CD4-positive, CD25-positive, alpha-beta regulatory T cell (primary cell): ENCODE data around the gene DENND6B. TPM values are rescaled to one million over a fixed set of nuclear protein-coding genes. Genes with fewer than 3 reads are reported as not detected.
"Not testable (repeated sequence)": the region's sequence is repeated elsewhere in the genome, so short reads cannot be mapped to it uniquely, and the experiment has no call there.

Source experiments
- ATAC-seq, 2 donors: fragments of 150-1000 bp; cut with Tn5 transposase; one replicate each; pipeline ENCODE4 v1.10.0; 2021; ENCODE audit warnings: low read depth in 2 of 2, moderate number of reproducible peaks in 2 of 2, moderate library complexity in 1 of 2
- DNase-seq, 3 donors: peaks; one replicate each; pipeline versions ENCODE4 v3.0.0 to v3.0.0-alpha.2; 2012 to 2022; ENCODE audit warnings: mixed read lengths in 1 of 3
- H3K27ac ChIP-seq: one replicate; pipeline ENCODE4 v1.7.0; 2013; ENCODE audit warnings: mild to moderate bottlenecking, low read length; ENCODE audit not compliant: insufficient read depth, poor library complexity, severe bottlenecking
- H3K27me3 ChIP-seq: one replicate; pipeline ENCODE4 v1.7.0; 2013; ENCODE audit warnings: low read length; ENCODE audit not compliant: control insufficient read depth, insufficient read depth
- H3K36me3 ChIP-seq: one replicate; pipeline ENCODE4 v1.7.0; 2013; ENCODE audit warnings: mild to moderate bottlenecking, low read length, moderate library complexity; ENCODE audit not compliant: control insufficient read depth, insufficient read depth
- H3K4me1 ChIP-seq: 2 replicates; pipeline ENCODE4 v1.7.0; 2013; ENCODE audit warnings: mild to moderate bottlenecking, low read length; ENCODE audit not compliant: insufficient read depth, control insufficient read depth, poor library complexity, severe bottlenecking
- H3K4me3 ChIP-seq: one replicate; pipeline ENCODE4 v1.7.0; 2013; ENCODE audit warnings: low read depth, mild to moderate bottlenecking, low read length, moderate library complexity
- H3K9me3 ChIP-seq, 2 experiments: 1 replicate in 1 of 2; 2 replicates in 1 of 2; pipeline ENCODE4 v1.7.0; 2013; ENCODE audit warnings: low read length in 2 of 2, mild to moderate bottlenecking in 1 of 2, moderate library complexity in 1 of 2; ENCODE audit not compliant: control insufficient read depth in 2 of 2
- H3K27ac Mint-ChIP-seq, 3 donors: one replicate each; pipeline ENCODE4 v1.8.0; 2020 to 2022; ENCODE audit warnings: mild to moderate bottlenecking in 3 of 3, mixed read lengths in 3 of 3, moderate library complexity in 2 of 3
- H3K27me3 Mint-ChIP-seq: one replicate; pipeline ENCODE4 v1.8.0; 2022; ENCODE audit warnings: mild to moderate bottlenecking, mixed read lengths
- H3K36me3 Mint-ChIP-seq: one replicate; pipeline ENCODE4 v1.8.0; 2020; ENCODE audit warnings: mixed read lengths
- H3K4me1 Mint-ChIP-seq, 4 donors: one replicate each; pipeline ENCODE4 v1.8.0; 2020 to 2022; ENCODE audit warnings: mixed read lengths in 4 of 4, mild to moderate bottlenecking in 1 of 4
- H3K4me3 Mint-ChIP-seq, 4 donors: one replicate each; pipeline ENCODE4 v1.8.0; 2020 to 2022; ENCODE audit warnings: mild to moderate bottlenecking in 4 of 4, mixed read lengths in 4 of 4, moderate library complexity in 3 of 4
- H3K9me3 Mint-ChIP-seq, 7 donors: one replicate each; pipeline ENCODE4 v1.8.0; 2020 to 2022; ENCODE audit warnings: mixed read lengths in 7 of 7, mild to moderate bottlenecking in 3 of 7, moderate library complexity in 2 of 7
- polyA plus RNA-seq, 4 donors: library from polyadenylated mRNA; unstranded; fragments of 300-500 nt; fragmentation: Illumina TruSeq; gene quantifications; one replicate each; pipeline ENCODE4 v1.2.3, GENCODE V29; 2021
- total RNA-seq: library from RNA; stranded (reverse); gene quantifications from one replicate; pipeline ENCODE4 v1.2.3, GENCODE V29; 2022

The DENND6B gene
- total and polyA plus RNA-seq, 5 donors from 2014 or later: 0.48 to 2.1 (median 0.56) TPM

- Mint-ChIP-seq H3K4me1 (peaks cover 0 to 20% (median 2%) of the 10 kb centered on the region in 4 donors), H3K4me3 (peak overlapping the region in 3 of 4 donors; percentile 24 to 75 (median 54))
- not testable (repeated sequence) for H3K4me3 ChIP-seq, H3K27me3 Mint-ChIP-seq, H3K27ac ChIP-seq, H3K27me3 ChIP-seq, H3K27ac Mint-ChIP-seq, H3K9me3 ChIP-seq, H3K36me3 ChIP-seq, DNase-seq, H3K9me3 Mint-ChIP-seq, H3K36me3 Mint-ChIP-seq, ATAC-seq
- H3K4me1 ChIP-seq: peaks cover 28% of the 10 kb centered on the region
Measured at GRCh38 chr22:50273781-50274180, 53.0 kb downstream of the DENND6B start.

DNA sequence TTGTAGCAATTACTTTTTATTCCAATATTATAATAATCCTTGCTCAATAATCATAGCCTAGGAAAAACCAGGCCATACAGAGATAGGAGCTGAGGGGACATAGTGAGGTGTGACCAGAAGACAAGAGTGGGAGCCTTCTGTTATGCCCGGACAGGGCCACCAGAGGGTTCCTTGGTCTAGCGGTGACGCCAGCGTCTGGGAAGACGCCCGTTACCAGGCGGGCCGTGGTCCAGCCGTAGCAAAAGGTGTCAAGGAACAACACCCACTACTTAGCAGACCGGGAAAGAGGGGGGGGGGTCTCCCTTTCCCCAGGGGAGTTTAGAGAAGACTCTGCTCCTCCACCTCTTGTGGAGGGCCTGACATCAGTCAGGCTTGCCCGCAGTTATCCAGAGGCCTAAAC is 53.5 kb downstream of the DENND6B start:
- not testable (repeated sequence) for ATAC-seq, H3K36me3 Mint-ChIP-seq, H3K36me3 ChIP-seq, H3K27me3 ChIP-seq, H3K4me3 ChIP-seq, H3K4me3 Mint-ChIP-seq, H3K27me3 Mint-ChIP-seq, H3K27ac ChIP-seq, DNase-seq, H3K27ac Mint-ChIP-seq, H3K9me3 Mint-ChIP-seq, H3K9me3 ChIP-seq
- peaks cover 0 to 24% (median 2%) of the 10 kb centered on the region in 4 donors for H3K4me1 Mint-ChIP-seq
- H3K4me1 ChIP-seq: peaks cover 29% of the 10 kb centered on the region

DNA sequence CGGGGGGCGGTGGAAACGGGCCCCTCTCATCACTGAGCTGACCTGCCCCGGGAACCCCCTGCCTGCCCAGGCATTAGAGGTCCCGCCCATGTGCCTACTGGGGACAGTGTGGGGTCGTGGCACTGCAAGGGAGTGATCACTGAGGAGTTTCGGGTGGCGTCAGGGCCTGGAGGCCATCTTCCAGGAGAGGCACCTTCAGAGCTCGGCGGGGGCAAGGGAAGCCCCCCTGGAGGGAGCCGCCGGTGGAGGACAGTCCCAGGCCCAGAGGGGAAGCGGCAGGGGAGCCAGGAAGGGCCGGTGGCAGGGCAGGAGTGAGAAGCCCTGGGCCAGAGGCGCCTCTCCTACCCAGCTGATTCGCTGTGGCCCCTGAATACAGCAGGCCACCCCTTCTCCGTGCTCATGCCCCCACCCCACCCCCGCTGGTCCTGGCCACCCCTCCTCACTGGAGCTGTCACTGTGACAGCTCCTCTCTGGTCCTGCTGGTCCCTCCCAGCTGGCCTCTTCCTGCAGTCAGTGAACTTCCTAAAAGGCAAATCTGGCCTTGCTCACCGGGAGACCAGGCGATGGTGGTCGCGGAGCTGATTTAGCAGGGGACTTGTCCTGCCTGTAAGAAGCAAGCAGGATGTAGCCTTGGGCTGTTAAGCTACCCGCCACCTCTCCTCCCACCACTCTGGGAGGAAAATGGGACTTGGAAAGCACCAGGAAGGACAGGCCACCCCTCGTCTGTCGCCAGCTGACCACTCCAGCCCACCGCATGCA is 54.6 kb downstream of the DENND6B start:
- no peaks in the 10 kb centered on the region for H3K9me3 Mint-ChIP-seq
- Histone ChIP-seq H3K9me3 (no peaks in the 10 kb centered on the region), H3K4me1 (peaks cover 34% of the 10 kb centered on the region), H3K4me3 (no peak overlapping the region), H3K27me3 (no peaks in the 10 kb centered on the region), H3K36me3 (no peaks in the 10 kb centered on the region), H3K27ac (no peak overlapping the region)
- no peak for DNase-seq
- H3K4me1 Mint-ChIP-seq: peaks cover 0 to 27% (median 4%) of the 10 kb centered on the region in 4 donors
- no peak for ATAC-seq
- no peak overlapping the region for H3K27ac Mint-ChIP-seq
- H3K27me3 Mint-ChIP-seq: peaks cover 10% of the 10 kb centered on the region
- H3K36me3 Mint-ChIP-seq: no peaks in the 10 kb centered on the region
- peak overlapping the region in 2 of 4 donors; percentile 29 to 81 for H3K4me3 Mint-ChIP-seq

DNA sequence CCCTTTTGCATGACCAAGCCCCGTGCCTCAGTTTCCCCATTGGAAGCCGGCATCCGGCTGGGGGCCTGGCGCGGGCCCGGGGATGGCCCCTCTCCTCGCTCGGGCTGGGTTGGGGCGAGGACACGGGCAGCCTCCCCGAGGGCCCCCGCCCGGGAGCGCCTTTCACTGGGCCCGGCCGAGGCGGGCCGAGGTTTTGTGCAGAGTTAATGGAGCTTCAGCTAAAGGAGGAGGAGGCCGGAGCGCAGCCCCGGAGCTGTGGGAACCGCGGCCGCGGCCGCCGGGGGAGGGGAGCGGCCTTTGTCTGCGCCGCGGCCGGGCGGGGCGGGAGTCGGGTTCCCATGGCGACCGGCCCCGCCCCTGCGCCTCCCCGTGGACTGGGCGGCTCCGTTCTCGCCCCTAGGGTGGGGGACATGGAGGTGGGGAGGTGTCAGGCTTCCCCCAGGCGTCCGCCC is 55.3 kb downstream of the DENND6B start:
- peaks cover 10% of the 10 kb centered on the region for H3K27me3 Mint-ChIP-seq
- Histone ChIP-seq H3K9me3 (no peaks in the 10 kb centered on the region), H3K36me3 (no peaks in the 10 kb centered on the region), H3K27me3 (no peaks in the 10 kb centered on the region), H3K27ac (no peak overlapping the region), H3K4me3 (no peak overlapping the region), H3K4me1 (peaks cover 34% of the 10 kb centered on the region)
- H3K27ac Mint-ChIP-seq: no peak overlapping the region
- ATAC-seq (peak; percentile 13 to 23), DNase-seq (peak; percentile 34 to 63 (median 55))
- H3K4me1 Mint-ChIP-seq: peaks cover 0 to 27% (median 4%) of the 10 kb centered on the region in 4 donors
- no peaks in the 10 kb centered on the region for H3K36me3 Mint-ChIP-seq
- H3K4me3 Mint-ChIP-seq: peak overlapping the region in 1 of 4 donors; percentile 84
- H3K9me3 Mint-ChIP-seq: no peaks in the 10 kb centered on the region

DNA sequence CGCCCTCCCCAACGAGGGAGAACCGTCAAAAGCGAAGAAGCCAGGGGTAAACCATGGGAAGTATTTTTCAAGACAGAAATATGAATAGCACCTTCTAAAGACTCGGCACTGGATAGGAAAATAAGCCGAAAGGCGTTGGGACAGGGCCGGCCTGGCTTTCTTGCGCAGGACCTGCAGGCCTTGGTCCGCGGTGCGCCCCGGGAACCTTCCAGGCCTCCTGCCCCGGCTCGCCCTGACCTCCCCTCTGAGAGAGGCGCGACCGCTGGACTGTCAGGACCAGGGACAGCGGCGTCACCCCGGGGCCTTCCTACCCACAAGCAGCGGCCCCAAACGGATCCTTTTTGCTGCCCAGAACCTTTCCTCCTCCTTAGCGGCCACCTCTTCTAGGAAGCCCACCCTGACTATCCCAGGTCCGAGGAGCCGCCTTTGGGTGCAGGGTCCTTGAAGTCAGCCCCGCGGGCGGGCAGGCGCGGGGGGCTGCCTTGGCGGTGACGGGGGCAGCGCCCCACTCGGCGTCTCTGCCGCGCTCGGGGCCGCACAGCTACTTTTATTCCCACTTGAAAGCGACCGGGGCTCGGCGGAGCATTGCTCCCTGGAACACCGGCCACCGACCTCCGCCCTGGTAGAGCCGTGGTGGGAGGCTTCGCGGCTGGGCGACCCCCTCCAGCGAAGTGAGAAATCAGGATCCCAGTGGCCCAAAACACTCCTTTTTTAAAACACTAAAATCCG is 56.0 kb downstream of the DENND6B start:
- H3K36me3 Mint-ChIP-seq: no peaks in the 10 kb centered on the region
- Histone ChIP-seq H3K4me1 (peaks cover 34% of the 10 kb centered on the region), H3K27ac (peak overlapping the region; percentile 47), H3K9me3 (no peaks in the 10 kb centered on the region), H3K36me3 (no peaks in the 10 kb centered on the region), H3K4me3 (no peak overlapping the region), H3K27me3 (no peaks in the 10 kb centered on the region)
- H3K27me3 Mint-ChIP-seq: peaks cover 14% of the 10 kb centered on the region
- DNase-seq: peak; percentile 56 to 74 (median 66)
- peak; percentile 46 to 48 for ATAC-seq
- H3K9me3 Mint-ChIP-seq: no peaks in the 10 kb centered on the region
- H3K4me1 Mint-ChIP-seq: peaks cover 0 to 27% (median 4%) of the 10 kb centered on the region in 4 donors
- H3K27ac Mint-ChIP-seq: no peak overlapping the region
- H3K4me3 Mint-ChIP-seq: peak overlapping the region; percentile 77 to 84 (median 78)

- Histone ChIP-seq H3K27ac (peak within 1 kb of the TSS; percentile 47), H3K27me3 (no peaks in the 10 kb centered on the region), H3K4me3 (no peak within 1 kb of the TSS), H3K36me3 (no peaks in the 10 kb centered on the region), H3K9me3 (no peaks in the 10 kb centered on the region), H3K4me1 (peaks cover 34% of the 10 kb centered on the region)
- Mint-ChIP-seq H3K27ac (no peak within 1 kb of the TSS), H3K27me3 (peaks cover 17% of the 10 kb centered on the region), H3K36me3 (no peaks in the 10 kb centered on the region), H3K4me3 (peak within 1 kb of the TSS; percentile 78 to 86 (median 82)), H3K9me3 (no peaks in the 10 kb centered on the region), H3K4me1 (peaks cover 0 to 29% (median 4%) of the 10 kb centered on the region in 4 donors)
- ATAC-seq: peak; percentile 65 to 73
- DNase-seq: peak; percentile 67 to 79 (median 71)
Measured at GRCh38 chr22:50269970-50270665, 56.7 kb downstream of the DENND6B start, which contains the start of gene MAPK11. Gene MAPK11, minus strand, starts transcription at chr22:50270380. Its CDS starts 88 bp downstream, at chr22:50270292.

DNA sequence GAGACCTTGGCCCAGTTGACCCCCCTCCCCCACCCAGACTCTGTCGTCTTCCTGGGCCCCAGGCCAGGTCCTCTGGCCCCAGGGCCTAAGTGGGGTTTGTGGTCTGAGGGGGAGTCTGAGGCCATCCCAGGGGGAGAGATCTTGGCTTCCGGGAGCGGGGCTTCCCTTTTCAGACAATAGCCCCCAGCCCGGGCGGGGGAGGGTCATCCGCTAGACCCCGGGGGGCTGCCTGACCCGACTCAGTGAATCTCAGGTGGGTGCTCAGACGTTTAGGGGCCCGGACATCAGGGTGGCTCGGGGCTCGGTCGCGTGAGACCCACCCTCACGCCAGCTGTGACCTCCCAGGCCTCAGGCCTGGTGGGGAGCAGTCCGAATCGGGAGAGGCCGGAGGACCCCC is 57.2 kb downstream of the DENND6B start:
- H3K4me3 Mint-ChIP-seq: peak overlapping the region; percentile 52 to 86 (median 72)
- H3K27me3 Mint-ChIP-seq: peaks cover 20% of the 10 kb centered on the region
- Histone ChIP-seq H3K27ac (no peak overlapping the region), H3K36me3 (no peaks in the 10 kb centered on the region), H3K27me3 (no peaks in the 10 kb centered on the region), H3K4me1 (peaks cover 34% of the 10 kb centered on the region), H3K9me3 (no peaks in the 10 kb centered on the region), H3K4me3 (no peak overlapping the region)
- no peaks in the 10 kb centered on the region for H3K36me3 Mint-ChIP-seq
- peaks cover 0 to 30% (median 4%) of the 10 kb centered on the region in 4 donors for H3K4me1 Mint-ChIP-seq
- no peak overlapping the region for H3K27ac Mint-ChIP-seq
- no peaks in the 10 kb centered on the region for H3K9me3 Mint-ChIP-seq
- DNase-seq: no peak
- no peak for ATAC-seq
